K562 (cell line): ENCODE data around the gene SPDEF. TPM values are rescaled to one million over a fixed set of nuclear protein-coding genes. Genes with fewer than 3 reads are reported as not detected.

Source experiments
- HNRNPH1 ChIP-seq: fragments of 200-400 bp; formaldehyde crosslinking; optimal IDR thresholded peaks from 2 replicates; pipeline ENCODE3; 2017; ENCODE audit warnings: low read depth, mild to moderate bottlenecking, low read length, moderate library complexity
- JUNB ChIP-seq: fragments of 450-650 bp; formaldehyde crosslinking; conservative IDR thresholded peaks from 2 replicates; pipeline ENCODE4 v1.4.0; 2020; ENCODE audit warnings: mild to moderate bottlenecking
- NUFIP1 ChIP-seq: fragments of 450-650 bp; IDR thresholded peaks from 2 replicates; pipeline ENCODE4 v1.6.1; 2018; ENCODE audit not compliant: partially characterized antibody
- PRPF4 ChIP-seq: fragments of 200-400 bp; formaldehyde crosslinking; IDR thresholded peaks from one replicate; pipeline ENCODE4 v1.6.1; 2017; ENCODE audit warnings: low read length, low read depth, mild to moderate bottlenecking; ENCODE audit not compliant: insufficient read depth, poor library complexity, severe bottlenecking
- SAP30 ChIP-seq: fragments of 200-600 bp; sonication (generic); IDR thresholded peaks from 2 replicates; pipeline ENCODE4 v1.6.1; 2012; ENCODE audit warnings: borderline replicate concordance, low read depth, mild to moderate bottlenecking, moderate library complexity, low read length, control low read depth, inconsistent platforms; ENCODE audit not compliant: insufficient read depth, poor library complexity, severe bottlenecking
- SMARCE1 ChIP-seq: fragments of 450-650 bp; IDR thresholded peaks from 2 replicates; pipeline ENCODE4 v1.7.1; 2016; ENCODE audit warnings: mild to moderate bottlenecking
- SRSF9 ChIP-seq: fragments of 200-400 bp; formaldehyde crosslinking; IDR thresholded peaks from 2 replicates; pipeline ENCODE4 v1.6.1; 2017; ENCODE audit warnings: low read depth, low read length, borderline replicate concordance
- STAT5A ChIP-seq: IDR thresholded peaks from 2 replicates; pipeline ENCODE4 v1.6.1; 2012; ENCODE audit warnings: low read length, inconsistent platforms, borderline replicate concordance
- TOE1 ChIP-seq, 2 experiments: fragments of 450-650 bp in 1 of 2; sonication (generic) in 1 of 2; formaldehyde crosslinking in 1 of 2; IDR thresholded peaks; 2 replicates each; pipeline versions ENCODE4 v1.7.1 to v1.8.0; 2016 to 2022; ENCODE audit warnings: borderline replicate concordance in 2 of 2, mild to moderate bottlenecking in 2 of 2, antibody characterized with exemption in 1 of 2, inconsistent platforms in 1 of 2, low read depth in 1 of 2, missing genetic modification reagents in 1 of 2, moderate library complexity in 1 of 2
- ZNF140 ChIP-seq: fragments of 250-450 bp; sonication (Bioruptor Pico); IDR thresholded peaks from 2 replicates; pipeline ENCODE4 v1.8.0; 2021; ENCODE audit warnings: moderate library complexity, mild to moderate bottlenecking, inconsistent platforms
- ZNF583 ChIP-seq: fragments of 250-450 bp; sonication (Bioruptor Pico); IDR thresholded peaks from 2 replicates; pipeline ENCODE4 v1.4.0; 2020
- ZNF717 ChIP-seq: fragments of 250-450 bp; sonication (Bioruptor Pico); IDR thresholded peaks from 2 replicates; pipeline ENCODE4 v1.5.0; 2021
- polyA plus RNA-seq, 8 experiments: library from polyadenylated mRNA; depleted of rRNA in 4 of 8; stranded (reverse) in 5 of 8; unstranded in 3 of 8; fragments of >200 nt; fragmentation: Nextera tagmentation in 2 of 8; fragmentation: Illumina TruSeq in 1 of 8; extraction: Ambion mirVana in 2 of 8; extraction: Trizol in 1 of 8; gene quantifications; 2 replicates each; pipeline versions ENCODE4 v1.2.1 to v1.2.3, GENCODE V29; 2011 to 2014; ENCODE audit warnings: inconsistent platforms in 1 of 8, missing spikeins in 1 of 8
- total RNA-seq, 7 experiments: library from RNA; depleted of rRNA in 6 of 7; stranded (reverse); fragments of >200 nt in 6 of 7; fragmentation: Illumina TruSeq in 2 of 7; extraction: Trizol in 2 of 7; gene quantifications; 2 replicates each; pipeline versions ENCODE4 v1.2.1 to v1.2.3, GENCODE V29; 2011 to 2021; ENCODE audit warnings: low replicate concordance in 1 of 7
- TF ChIP-seq, protein P1 (sequence below): sonication (generic); formaldehyde crosslinking; IDR thresholded peaks from 2 replicates; pipeline ENCODE4 v1.8.0; 2023; ENCODE audit warnings: missing genetic modification reagents, mild to moderate bottlenecking, borderline replicate concordance
- TF ChIP-seq, protein P2 (sequence below), 3 experiments: fragments of 200-800 bp in 1 of 3; sonication (Bioruptor generic) in 1 of 3; sonication (generic) in 1 of 3; formaldehyde crosslinking in 1 of 3; IDR thresholded peaks; 2 replicates each; pipeline versions ENCODE4 v1.6.1 to v1.8.0; 2016 to 2022; ENCODE audit warnings: mild to moderate bottlenecking in 2 of 3, missing compliant biosample characterization in 2 of 3, missing genetic modification characterization in 2 of 3, missing genetic modification reagents in 1 of 3
- TF ChIP-seq, protein P3 (sequence below): fragments of 250-450 bp; sonication (Bioruptor Pico); IDR thresholded peaks from 2 replicates; pipeline ENCODE4 v1.8.0; 2022; ENCODE audit warnings: moderate library complexity, mild to moderate bottlenecking, inconsistent platforms

The SPDEF gene
- total and polyA plus RNA-seq, 9 of the 15 experiments (the other 6 are each of a cell fraction or from before 2014, with no cell fraction given) = 0.04 to 0.12 (median 0.11) TPM; not detected in 5

DNA sequence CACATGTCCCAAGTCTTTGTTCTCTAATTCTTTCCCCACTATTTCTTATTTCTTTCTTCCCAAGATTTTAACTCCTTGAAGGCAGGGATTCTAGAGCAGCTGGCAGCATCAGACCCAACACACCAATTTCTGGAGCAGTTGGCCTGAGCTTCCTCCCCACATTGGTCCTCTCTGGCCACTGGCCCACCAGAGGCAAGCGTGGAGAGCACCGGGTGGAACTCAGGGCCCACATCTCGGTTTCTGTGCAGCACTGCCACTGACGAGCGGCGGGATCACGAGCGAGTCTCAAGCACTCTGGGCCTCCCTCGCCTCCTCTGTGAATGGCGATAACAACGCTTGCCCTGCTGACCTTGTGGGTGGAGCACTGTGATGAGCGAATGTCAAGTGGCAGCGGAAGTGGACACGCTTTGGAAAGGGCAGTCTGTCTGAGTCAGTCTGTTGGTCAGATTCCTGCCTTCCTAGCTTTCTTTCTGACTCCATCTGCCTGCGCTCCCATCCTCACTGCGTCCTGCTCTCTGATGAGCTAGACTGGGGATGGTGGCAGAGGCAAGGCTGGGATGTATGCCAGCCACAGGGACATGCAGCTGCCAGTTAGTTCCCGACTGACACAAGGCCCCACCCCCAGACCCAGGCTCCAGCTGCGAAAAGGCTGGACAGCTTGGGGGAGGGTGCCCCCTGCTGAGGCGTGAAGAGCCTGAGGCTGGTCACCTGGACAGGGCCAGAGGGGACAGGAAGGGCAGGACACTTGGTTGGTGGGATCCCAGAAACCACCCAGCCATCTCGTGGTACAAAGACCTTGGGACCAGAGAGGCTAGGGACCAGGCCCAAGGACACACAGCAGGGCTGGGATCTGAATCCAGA is 4.5 kb upstream of the SPDEF start (continued):
- no peak for TF ChIP-seq PRPF4
- TF ChIP-seq, protein P1, sequence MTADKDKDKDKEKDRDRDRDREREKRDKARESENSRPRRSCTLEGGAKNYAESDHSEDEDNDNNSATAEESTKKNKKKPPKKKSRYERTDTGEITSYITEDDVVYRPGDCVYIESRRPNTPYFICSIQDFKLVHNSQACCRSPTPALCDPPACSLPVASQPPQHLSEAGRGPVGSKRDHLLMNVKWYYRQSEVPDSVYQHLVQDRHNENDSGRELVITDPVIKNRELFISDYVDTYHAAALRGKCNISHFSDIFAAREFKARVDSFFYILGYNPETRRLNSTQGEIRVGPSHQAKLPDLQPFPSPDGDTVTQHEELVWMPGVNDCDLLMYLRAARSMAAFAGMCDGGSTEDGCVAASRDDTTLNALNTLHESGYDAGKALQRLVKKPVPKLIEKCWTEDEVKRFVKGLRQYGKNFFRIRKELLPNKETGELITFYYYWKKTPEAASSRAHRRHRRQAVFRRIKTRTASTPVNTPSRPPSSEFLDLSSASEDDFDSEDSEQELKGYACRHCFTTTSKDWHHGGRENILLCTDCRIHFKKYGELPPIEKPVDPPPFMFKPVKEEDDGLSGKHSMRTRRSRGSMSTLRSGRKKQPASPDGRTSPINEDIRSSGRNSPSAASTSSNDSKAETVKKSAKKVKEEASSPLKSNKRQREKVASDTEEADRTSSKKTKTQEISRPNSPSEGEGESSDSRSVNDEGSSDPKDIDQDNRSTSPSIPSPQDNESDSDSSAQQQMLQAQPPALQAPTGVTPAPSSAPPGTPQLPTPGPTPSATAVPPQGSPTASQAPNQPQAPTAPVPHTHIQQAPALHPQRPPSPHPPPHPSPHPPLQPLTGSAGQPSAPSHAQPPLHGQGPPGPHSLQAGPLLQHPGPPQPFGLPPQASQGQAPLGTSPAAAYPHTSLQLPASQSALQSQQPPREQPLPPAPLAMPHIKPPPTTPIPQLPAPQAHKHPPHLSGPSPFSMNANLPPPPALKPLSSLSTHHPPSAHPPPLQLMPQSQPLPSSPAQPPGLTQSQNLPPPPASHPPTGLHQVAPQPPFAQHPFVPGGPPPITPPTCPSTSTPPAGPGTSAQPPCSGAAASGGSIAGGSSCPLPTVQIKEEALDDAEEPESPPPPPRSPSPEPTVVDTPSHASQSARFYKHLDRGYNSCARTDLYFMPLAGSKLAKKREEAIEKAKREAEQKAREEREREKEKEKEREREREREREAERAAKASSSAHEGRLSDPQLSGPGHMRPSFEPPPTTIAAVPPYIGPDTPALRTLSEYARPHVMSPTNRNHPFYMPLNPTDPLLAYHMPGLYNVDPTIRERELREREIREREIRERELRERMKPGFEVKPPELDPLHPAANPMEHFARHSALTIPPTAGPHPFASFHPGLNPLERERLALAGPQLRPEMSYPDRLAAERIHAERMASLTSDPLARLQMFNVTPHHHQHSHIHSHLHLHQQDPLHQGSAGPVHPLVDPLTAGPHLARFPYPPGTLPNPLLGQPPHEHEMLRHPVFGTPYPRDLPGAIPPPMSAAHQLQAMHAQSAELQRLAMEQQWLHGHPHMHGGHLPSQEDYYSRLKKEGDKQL (CRISPR knock-in tag) = no peak
- peak; percentile 87 for TF ChIP-seq TOE1 (IDR thresholded peaks at IDR 0.05; ENCODE audit: borderline replicate concordance)
- no peak for TF ChIP-seq TOE1 (CRISPR knock-in tag; IDR thresholded peaks at IDR 0.05; ENCODE audit: borderline replicate concordance, low read depth)
- TF ChIP-seq SRSF9 = no peak
- no peak for TF ChIP-seq NUFIP1
- TF ChIP-seq HNRNPH1 = no peak
- TF ChIP-seq SAP30 = peak; percentile 59
- no peak for TF ChIP-seq JUNB
- TF ChIP-seq, protein P2, sequence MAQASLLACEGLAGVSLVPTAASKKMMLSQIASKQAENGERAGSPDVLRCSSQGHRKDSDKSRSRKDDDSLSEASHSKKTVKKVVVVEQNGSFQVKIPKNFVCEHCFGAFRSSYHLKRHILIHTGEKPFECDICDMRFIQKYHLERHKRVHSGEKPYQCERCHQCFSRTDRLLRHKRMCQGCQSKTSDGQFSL (CRISPR knock-in tag; IDR thresholded peaks at IDR 0.05) = no peak
- TF ChIP-seq, protein P2 (tag; IDR thresholded peaks at IDR 0.05) = no peak
- TF ChIP-seq ZNF717 (CRISPR knock-in tag) = no peak
- no peak for TF ChIP-seq ZNF140 (CRISPR knock-in tag)
- TF ChIP-seq SMARCE1 = peak; percentile 90
- peak; percentile 78 for TF ChIP-seq STAT5A
- TF ChIP-seq ZNF583 (CRISPR knock-in tag) = peak; percentile 61
- TF ChIP-seq, protein P3, sequence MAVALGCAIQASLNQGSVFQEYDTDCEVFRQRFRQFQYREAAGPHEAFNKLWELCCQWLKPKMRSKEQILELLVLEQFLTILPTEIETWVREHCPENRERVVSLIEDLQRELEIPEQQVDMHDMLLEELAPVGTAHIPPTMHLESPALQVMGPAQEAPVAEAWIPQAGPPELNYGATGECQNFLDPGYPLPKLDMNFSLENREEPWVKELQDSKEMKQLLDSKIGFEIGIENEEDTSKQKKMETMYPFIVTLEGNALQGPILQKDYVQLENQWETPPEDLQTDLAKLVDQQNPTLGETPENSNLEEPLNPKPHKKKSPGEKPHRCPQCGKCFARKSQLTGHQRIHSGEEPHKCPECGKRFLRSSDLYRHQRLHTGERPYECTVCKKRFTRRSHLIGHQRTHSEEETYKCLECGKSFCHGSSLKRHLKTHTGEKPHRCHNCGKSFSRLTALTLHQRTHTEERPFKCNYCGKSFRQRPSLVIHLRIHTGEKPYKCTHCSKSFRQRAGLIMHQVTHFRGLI = no peak
